Activated CD4-positive, alpha-beta T cell treated with anti-CD3 and anti-CD28 coated beads for 24 hours (primary cell): ENCODE data around the gene MRFAP1L1.
A peak's percentile ranks its signal among the peaks of the same experiment; 100 is the strongest.
"Not testable (repeated sequence)": the region's sequence is repeated elsewhere in the genome, so short reads cannot be mapped to it uniquely, and the experiment has no call there.

Experiments used
- DNase-seq, 2 donors: peaks; one replicate each; pipeline ENCODE4 v3.0.0-alpha.2; 2020; ENCODE audit warnings: low read depth in 2 of 2

MRFAP1L1 gene

GRCh38 chr4:6734165-6734786 lies 24.6 kb upstream of the MRFAP1L1 start:
- DNase-seq = no peak

GRCh38 chr4:6733358-6734164 lies 23.9 kb upstream of the MRFAP1L1 start:
- DNase-seq = no peak

GRCh38 chr4:6732441-6733357 lies 23.0 kb upstream of the MRFAP1L1 start:
- no peak for DNase-seq

GRCh38 chr4:6731780-6732179 lies 22.1 kb upstream of the MRFAP1L1 start:
- DNase-seq = no peak

GRCh38 chr4:6731318-6731675 lies 21.6 kb upstream of the MRFAP1L1 start:
- DNase-seq = no peak

GRCh38 chr4:6730603-6731317 lies 21.1 kb upstream of the MRFAP1L1 start:
- no peak for DNase-seq

GRCh38 chr4:6728320-6729029 lies 18.8 kb upstream of the MRFAP1L1 start:
- no peak for DNase-seq

- no peak for DNase-seq
Measured at GRCh38 chr4:6727943-6728250, 18.2 kb upstream of the MRFAP1L1 start.

GRCh38 chr4:6727081-6727942 lies 17.6 kb upstream of the MRFAP1L1 start:
- no peak for DNase-seq

GRCh38 chr4:6725427-6725961 lies 15.8 kb upstream of the MRFAP1L1 start:
- not testable (repeated sequence) for DNase-seq

GRCh38 chr4:6724421-6725111 lies 14.9 kb upstream of the MRFAP1L1 start:
- DNase-seq = no peak

GRCh38 chr4:6723851-6724250 lies 14.2 kb upstream of the MRFAP1L1 start:
- no peak for DNase-seq

GRCh38 chr4:6722891-6723290 lies 13.2 kb upstream of the MRFAP1L1 start:
- no peak for DNase-seq

- no peak for DNase-seq
Measured at GRCh38 chr4:6721121-6721520, 11.5 kb upstream of the MRFAP1L1 start.

- DNase-seq = peak; percentile 77 to 78
Measured at GRCh38 chr4:6720202-6720699, 10.6 kb upstream of the MRFAP1L1 start.

- no peak for DNase-seq
Measured at GRCh38 chr4:6719611-6720179, 10.0 kb upstream of the MRFAP1L1 start.

- DNase-seq = no peak
Measured at GRCh38 chr4:6718932-6719610, 9.4 kb upstream of the MRFAP1L1 start.

GRCh38 chr4:6716958-6717655 lies 7.4 kb upstream of the MRFAP1L1 start:
- no peak for DNase-seq
